Colon (tissue), 2 donors: ENCODE data around the gene LBHD1.
"Not testable (repeated sequence)": the region's sequence is repeated elsewhere in the genome, so short reads cannot be mapped to it uniquely, and the experiment has no call there.

ENCODE experiments used
- FAIRE-seq: peaks from 2 replicates; lab custom pipeline; 2012; peaks lifted over from hg19 to GRCh38; lab: Jason Lieb, UNC
- donor health status: control.
- donor health status: control.

Gene LBHD1

DNA sequence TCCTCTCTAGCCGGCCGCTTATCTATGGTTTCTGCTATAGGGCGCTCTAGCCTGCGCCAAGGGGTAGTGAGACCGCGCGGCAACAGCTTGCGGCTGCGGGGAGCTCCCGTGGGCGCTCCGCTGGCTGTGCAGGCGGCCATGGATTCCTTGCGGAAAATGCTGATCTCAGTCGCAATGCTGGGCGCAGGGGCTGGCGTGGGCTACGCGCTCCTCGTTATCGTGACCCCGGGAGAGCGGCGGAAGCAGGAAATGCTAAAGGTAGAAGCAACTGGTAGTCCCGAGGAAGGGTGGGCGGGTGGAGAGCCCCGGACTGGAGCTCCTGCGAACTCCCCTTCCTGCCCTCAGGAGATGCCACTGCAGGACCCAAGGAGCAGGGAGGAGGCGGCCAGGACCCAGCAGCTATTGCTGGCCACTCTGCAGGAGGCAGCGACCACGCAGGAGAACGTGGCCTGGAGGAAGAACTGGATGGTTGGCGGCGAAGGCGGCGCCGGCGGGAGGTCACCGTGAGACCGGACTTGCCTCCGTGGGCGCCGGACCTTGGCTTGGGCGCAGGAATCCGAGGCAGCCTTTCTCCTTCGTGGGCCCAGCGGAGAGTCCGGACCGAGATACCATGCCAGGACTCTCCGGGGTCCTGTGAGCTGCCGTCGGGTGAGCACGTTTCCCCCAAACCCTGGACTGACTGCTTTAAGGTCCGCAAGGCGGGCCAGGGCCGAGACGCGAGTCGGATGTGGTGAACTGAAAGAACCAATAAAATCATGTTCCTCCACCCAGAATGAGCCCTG is at the start of gene LBHD1, which contains the start of gene UQCC3:
TSS of gene LBHD1 (minus strand) at position 660 of the 782 bp plus-strand sequence. CDS start 2,236 bp downstream, outside the sequence.
TSS of gene UQCC3 (plus strand) at position 66 of the 782 bp plus-strand sequence. CDS start at position 139, 73 bp downstream.
- no peak for FAIRE-seq

DNA sequence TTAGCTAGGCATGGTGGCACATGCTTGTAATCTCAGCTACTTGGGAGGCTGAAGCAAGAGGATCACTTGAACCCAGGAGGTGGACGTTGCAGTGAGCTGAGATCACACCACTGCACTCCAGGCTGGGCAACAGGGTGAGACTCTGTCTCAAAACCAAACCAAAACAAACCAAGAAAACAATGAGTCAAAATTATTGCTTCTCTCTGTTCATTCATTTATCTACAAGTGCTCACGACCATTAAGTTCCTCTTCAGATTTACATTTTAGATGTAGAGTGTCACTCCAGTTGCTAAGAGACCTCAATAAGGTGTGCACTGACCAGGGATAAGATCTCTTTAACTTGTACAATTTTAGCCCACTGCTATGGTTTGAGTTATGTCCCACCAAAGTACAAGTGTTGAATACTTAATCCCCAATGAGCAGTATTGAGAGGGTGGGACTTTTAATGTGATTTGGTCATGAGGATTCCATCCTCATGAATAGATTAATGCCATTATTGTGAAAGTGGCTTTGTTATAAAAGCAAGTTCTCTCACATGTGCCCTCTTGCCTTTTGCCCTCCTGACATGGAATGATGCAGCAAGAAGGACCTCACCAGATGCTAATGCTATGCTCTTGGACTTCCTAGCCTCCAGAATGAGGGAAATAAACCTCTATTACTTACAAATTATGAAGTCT is 47.4 kb upstream of the LBHD1 start:
- no peak for FAIRE-seq

DNA sequence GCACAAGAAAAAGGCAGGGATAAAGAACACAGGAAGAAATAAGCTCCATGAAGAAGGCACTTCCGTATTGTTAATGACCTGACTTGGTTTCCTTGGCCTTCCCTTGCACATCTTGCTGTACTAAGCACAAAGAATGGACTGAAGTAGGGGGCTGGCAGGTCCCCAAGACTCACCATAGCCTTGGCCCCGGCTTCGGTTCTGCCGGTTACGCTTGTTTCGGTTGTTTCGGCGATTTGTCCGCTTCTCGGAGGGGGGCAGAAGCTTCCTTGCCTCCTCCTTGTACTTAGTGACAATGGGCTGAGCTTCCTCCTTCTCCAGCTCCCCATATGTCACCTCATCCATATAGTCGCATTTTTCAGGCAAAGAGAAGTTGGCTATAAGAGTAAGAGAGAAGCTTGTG is 44.7 kb upstream of the LBHD1 start:
- FAIRE-seq, result no peak

DNA sequence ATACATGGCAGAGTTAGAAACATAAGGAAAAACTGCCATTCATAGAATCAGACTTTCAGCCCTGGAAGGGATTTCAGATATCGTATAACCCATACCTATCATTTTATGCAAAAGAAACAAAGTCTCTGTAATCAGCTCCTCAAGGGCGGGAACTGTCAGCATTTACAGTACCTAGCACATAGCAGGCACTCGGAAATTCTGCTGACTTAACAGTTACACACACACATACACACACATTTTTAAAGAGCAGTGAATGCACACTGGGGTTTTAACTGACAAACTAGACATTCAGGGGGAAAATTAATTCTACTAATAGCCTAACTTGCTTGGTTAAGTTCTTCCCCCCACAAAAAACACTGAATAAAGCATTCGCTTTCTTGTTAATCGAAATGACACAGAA is 44.1 kb upstream of the LBHD1 start:
- no peak for FAIRE-seq

DNA sequence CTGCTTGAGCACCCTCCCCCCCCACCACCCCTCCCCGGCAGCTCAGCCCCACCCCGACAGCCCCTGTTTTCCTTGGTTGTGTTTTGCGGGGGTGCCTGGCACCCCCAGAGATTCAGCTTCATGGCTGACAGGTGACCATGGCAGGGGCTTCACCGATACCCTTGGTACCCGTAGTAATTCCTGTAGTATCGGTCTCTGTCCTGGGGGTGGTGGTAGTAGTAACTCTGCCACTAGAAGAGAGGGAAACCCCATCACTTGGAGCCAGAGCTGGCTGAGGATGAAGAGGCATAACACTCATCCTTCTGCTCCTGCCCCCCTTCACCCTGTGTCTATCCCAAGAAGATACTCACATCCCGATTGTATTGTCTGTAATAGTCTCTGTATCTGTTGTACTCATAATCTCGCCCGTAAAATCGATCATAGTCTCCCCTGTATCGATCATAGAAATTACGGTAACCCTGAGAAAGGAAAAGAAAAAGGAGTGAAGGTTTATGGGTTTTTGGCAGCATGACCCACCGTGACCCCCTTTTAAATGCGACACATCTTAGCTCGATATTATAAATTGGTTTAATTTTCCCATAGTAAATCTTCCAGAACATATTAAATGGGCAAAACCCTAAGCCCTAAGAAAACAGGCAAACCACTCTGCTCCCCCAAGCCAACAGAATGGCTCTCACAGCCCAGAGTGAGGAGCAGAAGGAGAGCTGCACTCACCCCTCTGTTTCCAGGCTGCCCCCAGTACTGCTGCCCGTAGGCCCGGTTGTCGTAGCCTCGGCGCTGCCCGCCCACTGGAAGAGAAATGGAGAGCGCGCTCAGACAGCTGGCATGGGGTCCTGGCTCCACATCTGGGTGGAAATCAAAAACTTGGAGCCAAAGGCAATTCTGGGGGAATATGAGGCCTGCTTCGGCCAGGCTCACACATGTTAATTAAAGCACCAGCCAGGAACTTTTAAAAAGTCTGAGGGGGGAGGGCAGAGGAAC is 43.4 kb upstream of the LBHD1 start:
- no peak for FAIRE-seq

DNA sequence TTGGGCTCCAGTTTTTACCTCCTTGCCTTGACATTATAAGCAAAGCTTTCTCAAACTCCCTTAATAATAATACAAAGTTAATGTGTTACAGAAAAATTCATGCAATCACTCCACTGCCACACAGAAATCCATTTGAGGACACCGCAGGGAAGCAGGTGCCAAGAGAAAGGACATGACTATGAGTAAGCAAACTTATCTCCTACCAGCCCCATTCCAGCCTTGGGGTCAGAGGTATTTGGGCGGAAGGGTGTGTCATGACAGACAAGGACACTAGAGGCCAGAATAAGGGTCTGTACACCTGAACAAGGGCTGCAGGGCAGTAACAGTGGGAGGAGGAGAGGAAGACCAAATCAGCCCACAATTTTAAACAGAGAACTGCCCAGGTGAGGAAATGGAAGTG is 41.3 kb upstream of the LBHD1 start:
- no peak for FAIRE-seq

DNA sequence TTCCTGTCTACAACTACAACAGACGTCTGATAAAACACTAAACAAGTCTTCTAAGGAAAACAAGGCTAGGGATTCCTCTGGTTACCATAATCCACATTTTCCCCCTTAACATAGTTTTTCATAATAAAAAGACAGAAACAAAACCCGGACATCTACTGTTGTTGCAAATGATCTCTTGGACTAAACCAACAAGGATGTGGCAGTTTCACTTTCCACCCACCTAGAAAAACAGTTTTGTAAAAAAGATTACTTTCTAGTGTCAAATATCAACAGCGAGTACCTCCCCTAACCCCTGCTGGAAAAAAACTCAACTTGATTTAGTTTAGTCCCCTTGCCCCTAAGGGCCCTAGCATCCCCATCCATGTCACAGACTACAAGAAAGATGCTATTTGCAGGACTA is 40.8 kb upstream of the LBHD1 start:
- no peak for FAIRE-seq

DNA sequence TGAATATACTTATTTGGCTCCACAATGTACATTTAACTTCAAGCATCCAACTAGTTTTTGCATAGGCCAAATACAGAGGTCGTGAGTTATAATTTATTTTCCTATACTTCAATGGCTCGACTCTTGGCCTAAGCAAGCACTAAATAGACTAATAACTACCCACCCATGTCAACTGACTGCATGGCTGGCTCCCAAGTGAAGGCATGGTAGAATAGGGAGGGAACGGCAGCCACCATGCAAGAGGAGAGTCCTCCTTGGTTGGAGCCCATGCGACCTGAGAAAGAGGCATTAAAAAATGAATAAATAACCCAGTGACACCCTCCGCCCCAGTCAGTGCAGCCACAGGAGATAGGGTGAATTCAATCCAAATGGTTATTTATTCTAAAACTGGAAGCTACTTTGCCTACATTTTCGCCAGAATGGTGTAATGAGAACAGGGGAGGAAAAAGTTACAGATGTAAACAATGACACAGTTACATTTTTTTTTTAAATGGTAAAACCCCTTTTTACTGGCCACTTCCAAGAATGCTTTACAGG is 40.3 kb upstream of the LBHD1 start:
- FAIRE-seq, result no peak

DNA sequence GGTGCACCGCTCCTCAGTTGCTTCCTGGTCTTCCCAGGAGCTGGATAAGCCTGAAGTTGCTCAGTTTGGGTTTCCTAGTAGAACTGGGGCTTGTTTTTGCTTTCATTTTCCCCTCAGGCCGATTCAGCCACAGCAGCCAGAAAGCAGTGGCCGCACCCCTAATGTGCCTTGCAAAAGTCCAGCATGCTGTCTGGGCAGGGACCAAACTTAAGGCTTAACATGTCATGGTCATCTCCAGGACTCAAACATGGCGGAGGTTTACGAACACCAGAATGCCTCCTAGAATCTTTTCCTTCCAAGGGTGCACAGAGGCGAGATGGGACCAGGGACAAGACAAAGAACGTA is 37.9 kb upstream of the LBHD1 start:
- FAIRE-seq, result no peak

DNA sequence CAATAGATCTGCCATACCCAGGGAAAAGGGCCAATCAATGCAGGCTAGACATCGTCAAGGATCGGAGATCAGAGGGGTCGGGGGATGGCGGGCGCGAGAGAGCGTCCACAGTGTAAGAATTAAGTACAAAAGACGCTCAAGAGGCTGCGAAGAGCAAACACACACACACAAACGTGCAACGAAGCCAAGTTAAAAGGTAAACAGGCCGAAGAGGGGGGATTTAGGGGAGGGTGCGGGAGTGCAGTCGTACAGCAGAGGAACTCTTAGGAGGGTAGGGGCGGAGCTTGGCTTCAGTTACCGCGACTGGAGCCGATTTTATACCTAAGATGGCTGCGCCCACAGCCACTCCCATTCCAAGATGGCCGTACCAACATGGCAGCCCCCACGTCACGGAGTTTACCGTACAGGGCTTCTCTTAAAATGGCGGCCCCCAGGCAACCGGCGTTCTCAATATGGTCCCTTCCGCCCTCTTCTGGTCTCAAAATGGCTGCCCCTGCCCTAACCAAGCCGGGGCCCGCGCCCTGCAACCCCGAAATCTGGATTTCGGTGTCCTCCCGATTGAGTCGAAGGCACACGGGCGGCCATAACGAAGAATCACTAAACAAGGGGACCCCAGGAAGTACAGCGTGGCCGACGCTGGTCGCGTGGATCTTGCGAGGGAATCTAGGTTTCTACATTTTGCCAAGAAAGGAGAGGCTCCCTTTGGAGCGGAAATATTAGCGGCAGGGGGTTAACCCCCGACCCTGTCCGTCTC is 37.4 kb upstream of the LBHD1 start:
- FAIRE-seq, result no peak

DNA sequence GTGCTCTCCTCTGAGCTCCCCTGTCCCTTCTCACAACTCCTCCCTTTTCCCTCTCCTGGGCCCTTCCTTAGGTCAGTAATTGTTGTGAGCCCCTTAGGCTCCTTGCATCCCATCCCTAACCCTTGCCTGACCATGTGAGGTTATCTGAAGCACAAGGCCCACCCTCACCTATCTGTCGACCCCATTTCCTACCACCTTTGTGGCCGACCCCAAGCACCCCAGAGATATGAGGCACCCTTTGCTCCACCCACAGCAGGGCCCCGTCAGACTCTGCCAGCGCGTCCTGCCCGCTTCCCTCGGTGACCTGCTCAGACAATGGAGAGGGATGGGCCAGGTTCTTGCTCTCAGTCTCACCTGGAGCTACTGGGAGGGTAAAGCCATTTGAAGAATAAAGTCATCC is 36.7 kb upstream of the LBHD1 start:
- no peak for FAIRE-seq

DNA sequence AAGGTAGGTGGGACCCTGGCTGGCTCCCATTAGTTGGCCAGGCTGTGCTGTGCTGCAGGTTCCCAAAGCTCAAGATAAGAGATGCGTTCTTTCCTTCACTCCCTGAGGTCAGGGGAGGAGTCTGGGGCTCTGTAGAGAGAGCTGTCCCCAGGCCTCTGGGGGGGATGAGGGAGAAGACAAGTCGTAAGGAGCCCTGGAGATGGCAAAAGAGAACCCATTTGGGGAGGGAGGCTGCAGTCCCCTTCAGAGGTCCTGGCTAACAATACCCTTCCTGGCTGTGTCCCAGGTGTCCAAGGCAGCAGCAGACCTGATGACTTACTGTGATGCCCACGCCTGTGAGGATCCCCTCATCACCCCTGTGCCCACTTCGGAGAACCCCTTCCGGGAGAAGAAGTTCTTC is 36.3 kb upstream of the LBHD1 start:
- FAIRE-seq, result no peak

DNA sequence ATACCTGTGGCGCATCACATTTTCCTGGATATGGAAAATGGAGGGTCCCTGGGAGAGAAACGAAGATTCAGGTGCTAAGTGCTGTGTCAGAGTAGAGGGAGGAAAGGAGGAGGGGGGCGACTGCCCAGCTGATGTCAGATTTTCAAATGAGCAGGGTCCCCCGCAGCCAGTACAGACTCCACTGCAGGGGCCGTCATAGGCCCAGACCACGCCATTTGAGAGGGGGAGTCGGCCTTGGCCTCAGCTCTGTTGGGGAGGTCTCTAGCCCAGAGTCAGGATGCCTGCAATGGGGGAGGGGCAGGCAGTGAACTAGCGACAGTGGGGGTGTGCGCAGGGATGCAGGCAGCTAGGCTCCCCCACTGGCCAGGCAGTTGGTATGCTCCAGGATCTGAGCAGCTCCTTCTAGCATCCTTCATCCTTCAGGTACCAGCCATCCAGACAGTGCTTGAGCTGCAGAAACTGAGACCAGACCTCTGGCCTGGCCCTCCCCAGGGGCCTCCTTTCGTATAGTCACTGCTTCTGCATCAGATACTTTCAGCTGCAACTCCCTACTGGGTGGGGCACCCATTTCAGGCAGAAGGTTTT is 35.3 kb upstream of the LBHD1 start, which contains the start of the genes BSCL2 and GNG3:
TSS of gene BSCL2 (minus strand) at position 148 of the 585 bp plus-strand sequence. CDS start 229 bp downstream, outside the sequence.
TSS of gene GNG3 (plus strand) at position 400 of the 585 bp plus-strand sequence. CDS start 620 bp downstream, outside the sequence.
- FAIRE-seq, result no peak

DNA sequence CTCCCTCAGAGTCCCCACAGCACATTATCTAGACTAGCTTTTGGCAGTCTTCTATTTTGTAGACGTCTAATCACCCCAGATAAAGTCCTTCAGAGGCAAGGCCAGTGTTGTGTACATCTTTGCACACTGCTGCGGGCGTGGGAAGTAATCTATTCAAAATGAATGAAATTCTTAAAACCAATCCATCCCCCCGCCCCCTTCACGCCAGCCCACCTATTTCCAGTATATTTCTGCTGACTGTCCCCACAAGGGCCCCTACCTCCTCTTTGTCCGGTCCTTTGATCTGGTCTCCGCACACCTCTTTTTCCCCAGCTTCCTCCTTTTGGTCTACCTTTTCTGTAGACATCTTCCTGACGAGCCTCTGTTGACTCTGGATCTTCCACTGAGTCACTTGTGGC is 34.8 kb upstream of the LBHD1 start:
- FAIRE-seq, result no peak

DNA sequence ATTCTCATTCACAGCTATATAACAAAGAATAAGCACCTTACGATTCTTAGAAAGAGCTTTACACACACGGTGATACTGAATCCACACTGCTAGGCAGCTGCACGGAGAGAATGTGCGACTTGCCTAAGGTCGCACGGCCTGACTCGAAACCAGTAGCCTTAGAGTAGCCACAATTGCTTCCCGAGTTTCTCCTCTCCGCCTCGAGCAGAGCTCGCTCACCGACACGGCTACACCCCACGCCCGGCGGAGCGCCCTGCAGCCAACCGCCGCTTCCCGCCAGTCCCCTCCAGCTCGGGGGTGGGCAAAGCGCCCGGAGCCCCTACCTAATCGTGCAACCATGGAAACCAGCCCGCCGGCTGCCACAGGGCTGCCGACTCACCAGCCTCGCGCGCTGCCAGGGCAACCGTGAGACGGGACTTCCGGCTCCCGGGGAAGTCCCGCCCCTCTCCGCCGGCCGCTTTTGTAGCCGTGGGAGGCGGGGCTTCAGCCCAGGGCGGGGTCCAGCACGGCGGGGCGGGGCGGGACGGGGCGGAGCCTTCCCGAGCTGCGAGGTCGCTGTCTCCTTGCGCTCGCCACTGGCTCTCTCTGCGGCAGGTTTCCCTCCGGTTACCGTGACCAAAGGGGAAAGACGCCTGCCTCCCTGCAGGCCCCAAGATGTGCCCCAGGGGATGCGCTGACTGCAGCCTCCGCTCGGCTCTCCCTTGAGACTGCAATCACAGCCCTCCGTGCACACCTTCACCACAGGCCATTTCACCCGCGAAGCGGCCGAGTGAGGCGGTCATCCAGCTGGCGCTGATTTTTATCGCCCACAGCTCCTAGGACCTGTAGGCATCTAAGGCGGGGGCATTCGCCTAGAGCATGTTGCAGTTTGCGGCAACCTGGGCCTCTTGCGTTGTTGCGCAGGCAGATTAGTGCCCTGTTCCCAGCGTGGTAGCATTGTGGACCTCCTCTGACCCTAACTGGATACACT is 34.1 kb upstream of the LBHD1 start:
- FAIRE-seq, result no peak

DNA sequence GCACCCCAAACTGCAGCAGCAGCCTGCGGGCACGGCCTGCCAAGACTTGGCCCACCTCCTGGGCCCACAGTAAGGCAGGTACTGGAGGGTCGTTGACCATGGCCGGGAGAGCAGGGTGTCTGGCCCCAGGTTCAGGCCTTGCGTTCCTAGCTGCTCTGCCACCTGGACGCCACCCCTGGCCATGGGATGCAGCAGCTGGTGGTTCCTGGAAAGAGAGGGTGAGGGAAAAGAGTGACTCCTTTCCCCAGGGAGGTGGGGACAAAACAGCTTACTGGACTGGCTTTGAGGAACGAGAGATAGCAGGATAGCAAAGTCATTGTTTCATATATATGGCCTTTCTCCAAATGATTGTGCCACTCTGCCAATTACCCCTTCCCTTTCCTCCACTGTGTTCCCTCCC is 33.3 kb upstream of the LBHD1 start:
- FAIRE-seq, result no peak

DNA sequence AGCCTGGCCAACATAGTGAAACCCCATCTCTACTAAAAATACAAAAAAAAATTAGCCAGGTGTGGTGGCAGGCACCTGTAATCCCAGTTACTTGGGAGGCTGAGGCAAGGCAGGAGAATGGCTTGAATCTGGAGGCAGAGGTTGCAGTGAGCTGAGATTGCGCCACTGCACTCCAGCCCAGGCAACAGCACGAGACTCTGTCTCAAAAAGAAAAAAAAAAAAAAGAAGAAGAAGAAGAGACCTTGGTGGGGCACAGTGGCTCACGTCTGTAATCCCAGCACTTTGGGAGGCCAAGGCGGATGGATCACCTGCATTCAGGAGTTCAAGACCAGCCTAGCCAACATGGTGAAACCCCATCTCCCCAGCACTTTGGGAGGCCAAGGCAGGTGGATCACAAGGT is 31.9 kb upstream of the LBHD1 start:
- FAIRE-seq, result not testable (repeated sequence)

DNA sequence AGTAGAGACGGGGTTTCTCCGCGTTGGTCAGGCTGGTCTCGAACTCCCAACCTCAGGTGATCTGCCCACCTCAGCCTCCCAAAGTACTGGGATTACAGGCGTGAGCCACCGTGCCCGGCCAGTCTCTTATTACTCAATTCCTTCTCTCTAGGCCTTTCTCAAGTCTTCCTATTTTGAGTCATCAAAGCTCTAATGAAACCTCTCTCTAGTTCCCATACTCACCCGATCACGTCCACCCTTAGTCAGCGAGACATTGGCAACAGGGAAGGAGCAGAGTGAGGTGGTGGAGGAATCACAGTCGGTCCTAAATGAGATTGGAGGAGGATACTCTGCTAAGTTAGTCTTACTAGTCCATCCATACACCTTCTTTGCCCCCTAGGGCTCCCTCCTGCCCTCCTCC is 30.2 kb upstream of the LBHD1 start:
- no peak for FAIRE-seq

DNA sequence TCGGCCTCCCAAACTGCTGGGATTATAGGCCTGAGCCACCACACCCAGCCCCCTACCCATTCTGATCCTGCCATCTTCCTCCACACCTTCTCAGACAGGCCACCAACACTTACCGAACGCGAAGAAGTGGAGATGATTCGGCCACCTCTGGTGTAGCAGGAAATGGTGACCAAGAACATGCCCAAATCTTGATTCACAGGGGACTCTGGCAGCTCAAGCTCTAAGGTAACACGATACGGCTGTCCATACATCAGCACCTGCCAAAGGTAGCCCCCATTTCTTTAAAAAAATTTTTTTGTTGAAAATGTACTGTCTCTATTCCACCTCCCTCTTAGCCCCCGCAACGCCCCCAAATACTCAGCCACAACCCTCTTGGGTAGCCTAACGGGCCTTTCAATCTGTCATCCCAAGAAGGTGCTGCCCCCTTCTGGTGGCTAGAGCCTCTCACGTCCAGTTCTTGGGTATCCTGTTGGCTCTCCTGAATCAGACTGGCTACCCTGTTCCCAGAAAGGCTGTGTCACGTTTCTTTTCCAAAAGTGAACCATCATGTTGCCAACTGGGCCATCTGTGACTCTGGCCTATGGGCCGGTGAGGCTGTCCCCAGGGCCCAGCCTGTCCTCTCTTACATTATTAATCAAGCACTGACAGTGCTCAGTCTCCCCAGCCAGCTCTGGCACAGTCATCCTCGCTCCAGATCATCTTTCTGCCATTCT is 22.5 kb upstream of the LBHD1 start:
- FAIRE-seq, result no peak
